ENCODE data around the gene FLYWCH2. TPM values are rescaled to one million over a fixed set of nuclear protein-coding genes. Genes with fewer than 3 reads are reported as not detected.

Gene FLYWCH2
- total and polyA plus RNA-seq, 2 of the 13 experiments (the other 11 are each of a cell fraction or from before 2014, with no cell fraction given): 16.9 to 19.8 TPM

DNA sequence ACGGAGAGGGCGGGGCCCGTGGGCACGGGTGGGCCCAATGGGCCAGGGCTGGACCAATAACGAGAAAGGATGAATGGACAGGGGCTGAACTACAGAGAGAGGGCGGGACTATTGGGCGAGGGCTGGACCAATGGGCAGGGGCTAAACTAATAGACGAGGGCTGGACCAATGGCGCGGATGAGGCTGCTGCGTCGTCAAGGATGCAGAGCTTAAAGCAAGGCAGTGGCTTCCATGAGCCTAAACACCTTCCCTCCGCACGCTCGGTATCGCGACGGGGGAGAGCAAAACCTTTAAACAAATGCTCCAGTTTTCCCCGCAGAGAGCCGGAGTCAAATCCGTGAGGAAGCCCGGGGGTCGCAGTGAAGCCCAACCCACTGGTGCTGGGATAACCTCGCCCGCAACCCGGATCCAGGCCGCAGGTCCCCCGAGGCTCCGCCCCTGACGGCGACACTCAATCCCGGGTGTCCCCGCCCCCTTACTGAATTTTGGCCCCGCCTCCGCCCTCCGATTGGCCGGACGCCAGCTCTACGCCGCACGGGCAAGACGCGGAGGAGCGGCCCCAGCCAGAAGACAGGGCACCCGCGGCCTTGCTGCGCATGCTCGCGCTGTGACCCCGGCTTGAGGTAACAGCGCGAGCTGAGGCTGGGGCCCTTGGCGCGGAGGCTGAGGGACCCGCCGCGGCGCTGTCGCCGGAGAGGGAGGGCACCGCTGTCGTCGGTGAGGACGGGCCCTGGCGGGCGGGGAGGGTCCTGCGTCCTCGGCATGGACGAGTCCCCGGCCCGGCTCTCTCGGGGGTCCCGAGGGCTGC lies at the start of gene FLYWCH2 (continued):
- TF ChIP-seq, protein P1, sequence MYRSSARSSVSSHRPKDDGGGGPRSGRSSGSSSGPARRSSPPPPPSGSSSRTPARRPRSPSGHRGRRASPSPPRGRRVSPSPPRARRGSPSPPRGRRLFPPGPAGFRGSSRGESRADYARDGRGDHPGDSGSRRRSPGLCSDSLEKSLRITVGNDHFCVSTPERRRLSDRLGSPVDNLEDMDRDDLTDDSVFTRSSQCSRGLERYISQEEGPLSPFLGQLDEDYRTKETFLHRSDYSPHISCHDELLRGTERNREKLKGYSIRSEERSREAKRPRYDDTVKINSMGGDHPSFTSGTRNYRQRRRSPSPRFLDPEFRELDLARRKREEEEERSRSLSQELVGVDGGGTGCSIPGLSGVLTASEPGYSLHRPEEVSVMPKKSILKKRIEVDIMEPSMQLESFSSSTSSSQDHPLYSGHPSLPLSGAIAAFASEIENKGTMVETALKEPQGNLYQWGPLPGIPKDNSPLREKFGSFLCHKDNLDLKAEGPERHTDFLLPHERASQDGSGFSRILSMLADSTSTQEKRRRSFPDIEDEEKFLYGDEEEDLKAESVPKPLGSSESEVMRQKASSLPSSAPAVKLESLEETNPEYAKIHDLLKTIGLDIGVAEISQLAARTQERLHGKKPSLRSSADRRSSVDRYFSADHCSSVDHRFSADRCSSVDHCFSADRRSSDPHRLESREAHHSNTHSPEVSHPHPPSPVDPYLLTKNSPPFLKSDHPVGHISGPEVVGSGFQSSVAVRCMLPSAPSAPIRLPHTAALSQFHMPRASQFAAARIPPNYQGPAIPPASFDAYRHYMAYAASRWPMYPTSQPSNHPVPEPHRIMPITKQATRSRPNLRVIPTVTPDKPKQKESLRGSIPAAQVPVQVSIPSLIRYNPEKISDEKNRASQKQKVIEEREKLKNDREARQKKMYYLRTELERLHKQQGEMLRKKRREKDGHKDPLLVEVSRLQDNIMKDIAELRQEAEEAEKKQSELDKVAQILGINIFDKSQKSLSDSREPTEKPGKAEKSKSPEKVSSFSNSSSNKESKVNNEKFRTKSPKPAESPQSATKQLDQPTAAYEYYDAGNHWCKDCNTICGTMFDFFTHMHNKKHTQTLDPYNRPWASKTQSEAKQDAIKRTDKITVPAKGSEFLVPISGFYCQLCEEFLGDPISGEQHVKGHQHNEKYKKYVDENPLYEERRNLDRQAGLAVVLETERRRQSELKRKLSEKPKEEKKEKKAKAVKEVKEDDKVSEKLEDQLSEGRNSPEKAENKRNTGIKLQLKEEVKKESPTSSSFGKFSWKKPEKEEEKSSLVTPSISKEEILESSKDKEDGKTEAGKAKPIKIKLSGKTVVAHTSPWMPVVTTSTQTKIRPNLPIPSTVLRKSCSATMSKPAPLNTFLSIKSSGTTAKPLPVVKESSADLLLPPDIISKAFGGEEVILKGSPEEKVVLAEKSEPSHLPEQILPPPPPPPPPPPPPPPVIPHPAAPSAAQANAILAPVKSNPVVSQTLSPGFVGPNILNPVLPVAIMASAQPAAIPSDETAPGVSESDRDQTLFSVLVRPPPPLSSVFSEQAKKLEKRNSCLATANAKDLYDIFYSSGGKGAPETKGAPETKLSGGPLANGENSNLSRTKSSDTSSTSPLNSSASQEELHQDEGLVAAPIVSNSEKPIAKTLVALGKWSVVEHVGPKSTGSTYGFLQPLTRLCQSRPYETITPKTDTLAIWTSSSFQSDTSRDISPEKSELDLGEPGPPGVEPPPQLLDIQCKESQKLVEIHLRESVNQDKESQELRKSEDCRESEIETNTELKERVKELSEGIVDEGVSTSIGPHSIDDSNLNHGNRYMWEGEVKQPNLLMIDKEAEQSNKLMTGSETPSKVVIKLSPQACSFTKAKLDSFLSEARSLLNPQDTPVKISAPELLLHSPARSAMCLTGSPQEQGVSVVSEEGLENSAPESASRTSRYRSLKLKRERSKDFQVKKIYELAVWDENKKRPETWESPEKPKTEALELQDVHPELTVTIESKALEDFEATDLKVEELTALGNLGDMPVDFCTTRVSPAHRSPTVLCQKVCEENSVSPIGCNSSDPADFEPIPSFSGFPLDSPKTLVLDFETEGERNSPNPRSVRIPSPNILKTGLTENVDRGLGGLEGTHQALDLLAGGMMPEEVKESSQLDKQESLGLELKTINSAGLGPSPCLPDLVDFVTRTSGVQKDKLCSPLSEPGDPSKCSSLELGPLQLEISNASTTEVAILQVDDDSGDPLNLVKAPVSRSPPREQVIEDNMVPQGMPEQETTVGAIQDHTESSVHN (CRISPR knock-in tag; IDR thresholded peaks at IDR 0.05): 0 out of 2 replicates have a peak, but pooled peaks have one; percentile 23
- TF ChIP-seq KLF15 (CRISPR knock-in tag; IDR thresholded peaks at IDR 0.05; ENCODE audit: borderline replicate concordance): 0 out of 2 replicates have a peak, but pooled peaks have one; percentile 19
- peak; percentile 100 for TF ChIP-seq ZNF264 (CRISPR knock-in tag; IDR thresholded peaks at IDR 0.05)
- TF ChIP-seq, protein P2, sequence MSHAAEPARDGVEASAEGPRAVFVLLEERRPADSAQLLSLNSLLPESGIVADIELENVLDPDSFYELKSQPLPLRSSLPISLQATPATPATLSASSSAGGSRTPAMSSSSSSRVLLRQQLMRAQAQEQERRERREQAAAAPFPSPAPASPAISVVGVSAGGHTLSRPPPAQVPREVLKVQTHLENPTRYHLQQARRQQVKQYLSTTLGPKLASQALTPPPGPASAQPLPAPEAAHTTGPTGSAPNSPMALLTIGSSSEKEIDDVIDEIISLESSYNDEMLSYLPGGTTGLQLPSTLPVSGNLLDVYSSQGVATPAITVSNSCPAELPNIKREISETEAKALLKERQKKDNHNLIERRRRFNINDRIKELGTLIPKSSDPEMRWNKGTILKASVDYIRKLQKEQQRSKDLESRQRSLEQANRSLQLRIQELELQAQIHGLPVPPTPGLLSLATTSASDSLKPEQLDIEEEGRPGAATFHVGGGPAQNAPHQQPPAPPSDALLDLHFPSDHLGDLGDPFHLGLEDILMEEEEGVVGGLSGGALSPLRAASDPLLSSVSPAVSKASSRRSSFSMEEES (CRISPR knock-in tag; IDR thresholded peaks at IDR 0.05): no peak
- peak; percentile 67; the same call in 1 of the 2 replicates for TF ChIP-seq TSC22D2 (CRISPR knock-in tag; IDR thresholded peaks at IDR 0.05; ENCODE audit: borderline replicate concordance)
- TF ChIP-seq SIN3A (IDR thresholded peaks at IDR 0.05; ENCODE audit: borderline replicate concordance, low read depth, low read length): peak; percentile 22; the same call in 1 of the 2 replicates
- TF ChIP-seq ZNF557 (CRISPR knock-in tag; IDR thresholded peaks at IDR 0.05): no peak
- TF ChIP-seq HOXD1 (CRISPR knock-in tag; IDR thresholded peaks at IDR 0.05): 0 out of 2 replicates have a peak, but pooled peaks have one; percentile 61
- TF ChIP-seq, protein P3, sequence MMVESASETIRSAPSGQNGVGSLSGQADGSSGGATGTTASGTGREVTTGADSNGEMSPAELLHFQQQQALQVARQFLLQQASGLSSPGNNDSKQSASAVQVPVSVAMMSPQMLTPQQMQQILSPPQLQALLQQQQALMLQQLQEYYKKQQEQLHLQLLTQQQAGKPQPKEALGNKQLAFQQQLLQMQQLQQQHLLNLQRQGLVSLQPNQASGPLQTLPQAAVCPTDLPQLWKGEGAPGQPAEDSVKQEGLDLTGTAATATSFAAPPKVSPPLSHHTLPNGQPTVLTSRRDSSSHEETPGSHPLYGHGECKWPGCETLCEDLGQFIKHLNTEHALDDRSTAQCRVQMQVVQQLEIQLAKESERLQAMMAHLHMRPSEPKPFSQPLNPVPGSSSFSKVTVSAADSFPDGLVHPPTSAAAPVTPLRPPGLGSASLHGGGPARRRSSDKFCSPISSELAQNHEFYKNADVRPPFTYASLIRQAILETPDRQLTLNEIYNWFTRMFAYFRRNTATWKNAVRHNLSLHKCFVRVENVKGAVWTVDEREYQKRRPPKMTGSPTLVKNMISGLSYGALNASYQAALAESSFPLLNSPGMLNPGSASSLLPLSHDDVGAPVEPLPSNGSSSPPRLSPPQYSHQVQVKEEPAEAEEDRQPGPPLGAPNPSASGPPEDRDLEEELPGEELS (CRISPR knock-in tag; IDR thresholded peaks at IDR 0.05): 0 out of 2 replicates have a peak, but pooled peaks have one; percentile 29
- TF ChIP-seq KDM5B (CRISPR knock-in tag; IDR thresholded peaks at IDR 0.05; ENCODE audit: borderline replicate concordance): peak; percentile 81; the same call in 1 of the 2 replicates
- peak; percentile 41; the same call in 1 of the 2 replicates for TF ChIP-seq PITX1 (CRISPR knock-in tag; IDR thresholded peaks at IDR 0.05)
- TF ChIP-seq CREB1 (IDR thresholded peaks at IDR 0.05): peak; percentile 30; the same call in 1 of the 2 replicates
- no peak; the same call in 1 of the 2 replicates for TF ChIP-seq CREB1 (CRISPR knock-in tag; IDR thresholded peaks at IDR 0.05)
- peak; percentile 67 for TF ChIP-seq DR1 (CRISPR knock-in tag; IDR thresholded peaks at IDR 0.05)
- TF ChIP-seq, protein P4, sequence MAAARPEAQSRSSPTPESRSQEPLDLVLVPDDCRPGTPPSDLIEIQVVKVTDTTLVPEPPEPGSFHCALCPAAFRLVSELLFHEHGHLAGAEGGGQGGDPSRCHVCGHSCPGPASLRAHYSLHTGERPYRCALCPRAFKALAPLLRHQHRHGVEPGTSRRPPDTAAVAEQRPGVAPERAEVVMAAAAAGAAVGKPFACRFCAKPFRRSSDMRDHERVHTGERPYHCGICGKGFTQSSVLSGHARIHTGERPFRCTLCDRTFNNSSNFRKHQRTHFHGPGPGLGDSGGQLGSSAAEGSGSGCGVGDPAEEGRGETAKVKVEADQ (CRISPR knock-in tag; IDR thresholded peaks at IDR 0.05; ENCODE audit: borderline replicate concordance): 0 out of 2 replicates have a peak, but pooled peaks have one; percentile 62

All from HepG2 (cell line).